Hematopoietic multipotent progenitor cell treated with erythropoietin and hydrocortisone succinate and interleukin-3 and kit ligand, for 4 days (in vitro differentiated cells): ENCODE data around the gene LHPP.

Source experiments
- DNase-seq: peaks from one replicate; pipeline ENCODE4 v3.0.0-alpha.2; 2015

The LHPP gene

GRCh38 chr10:124611738-124612137 is 150.1 kb downstream of the LHPP start:
- DNase-seq: peak; percentile 85

GRCh38 chr10:124612611-124613498 is 151.2 kb downstream of the LHPP start:
- peak; percentile 70 for DNase-seq

GRCh38 chr10:124614003-124614659 is 152.5 kb downstream of the LHPP start:
- no peak for DNase-seq

GRCh38 chr10:124615259-124615658 is 153.6 kb downstream of the LHPP start:
- DNase-seq: no peak

GRCh38 chr10:124616040-124616835 is 154.6 kb downstream of the LHPP start:
- DNase-seq: no peak

GRCh38 chr10:124616836-124617130 is 155.2 kb downstream of the LHPP start:
- DNase-seq: no peak

GRCh38 chr10:124618470-124619073 is 156.9 kb downstream of the LHPP start:
- no peak for DNase-seq

- DNase-seq: peak; percentile 79
These were observed 157.6 kb downstream of the LHPP start for GRCh38 chr10:124619195-124619594.

GRCh38 chr10:124619802-124620490 is 158.3 kb downstream of the LHPP start:
- no peak for DNase-seq

GRCh38 chr10:124621637-124622036 is 160.0 kb downstream of the LHPP start:
- DNase-seq: no peak

GRCh38 chr10:124622158-124622557 is 160.5 kb downstream of the LHPP start:
- no peak for DNase-seq

GRCh38 chr10:124622866-124623536 is 161.4 kb downstream of the LHPP start:
- DNase-seq: no peak

GRCh38 chr10:124624006-124624405 is 162.4 kb downstream of the LHPP start:
- DNase-seq: no peak

- DNase-seq: no peak
These were observed 162.8 kb downstream of the LHPP start for GRCh38 chr10:124624466-124624865.

GRCh38 chr10:124624895-124625294 is 163.3 kb downstream of the LHPP start:
- DNase-seq: no peak

- DNase-seq: no peak
These were observed 164.2 kb downstream of the LHPP start for GRCh38 chr10:124625831-124626238.

GRCh38 chr10:124626759-124627380 is 165.2 kb downstream of the LHPP start:
- peak; percentile 73 for DNase-seq

- peak; percentile 89 for DNase-seq
These were observed 166.4 kb downstream of the LHPP start for GRCh38 chr10:124627866-124628675.

GRCh38 chr10:124628676-124629021 is 167.0 kb downstream of the LHPP start:
- DNase-seq: no peak

GRCh38 chr10:124629415-124629814 is 167.8 kb downstream of the LHPP start:
- DNase-seq: no peak

- no peak for DNase-seq
These were observed 168.2 kb downstream of the LHPP start for GRCh38 chr10:124629842-124630241.
